ENCODE results near the gene TSPAN5.
"Not testable (repeated sequence)": the region's sequence is repeated elsewhere in the genome, so short reads cannot be mapped to it uniquely, and the experiment has no call there.

Gene TSPAN5

DNA sequence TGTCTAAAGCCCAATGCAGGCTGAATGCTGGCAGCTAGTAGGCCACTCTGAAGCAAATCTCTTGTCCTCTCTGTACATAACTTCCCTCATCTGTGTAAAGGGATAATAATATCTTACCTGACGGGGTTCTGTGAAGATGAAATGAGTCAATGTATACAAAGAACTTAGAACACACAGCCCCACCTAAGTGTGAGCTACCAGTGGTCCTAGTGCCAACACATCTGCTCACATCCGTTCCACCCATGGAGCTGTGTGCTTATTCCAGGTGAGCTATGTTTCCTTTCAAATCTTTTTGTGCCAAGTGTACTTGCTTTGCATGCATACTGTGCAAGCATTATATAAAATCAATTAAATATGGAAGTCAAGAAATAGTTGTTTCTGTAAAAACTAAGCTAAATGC lies 116.4 kb downstream of the TSPAN5 start:
- no peak for DNase-seq

DNA sequence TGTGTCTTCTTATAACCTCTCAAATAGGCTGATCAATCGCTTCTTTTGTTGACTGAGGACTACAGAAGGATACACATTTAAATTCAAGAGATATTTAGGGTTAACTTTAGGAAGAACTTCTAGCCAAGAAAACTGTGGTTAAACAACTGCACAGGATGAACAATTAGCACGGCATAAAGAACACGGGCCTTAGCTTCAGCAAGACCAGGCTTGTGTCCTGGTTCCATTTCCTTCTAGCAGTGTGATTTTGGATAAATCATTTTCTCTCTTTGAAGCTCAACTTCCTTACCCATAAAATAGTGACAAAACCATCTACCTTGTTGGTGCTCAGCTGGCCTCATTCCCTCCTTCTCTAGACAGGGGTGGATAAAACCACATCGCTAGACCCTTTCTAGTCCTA lies 117.6 kb downstream of the TSPAN5 start:
- no peak for DNase-seq

DNA sequence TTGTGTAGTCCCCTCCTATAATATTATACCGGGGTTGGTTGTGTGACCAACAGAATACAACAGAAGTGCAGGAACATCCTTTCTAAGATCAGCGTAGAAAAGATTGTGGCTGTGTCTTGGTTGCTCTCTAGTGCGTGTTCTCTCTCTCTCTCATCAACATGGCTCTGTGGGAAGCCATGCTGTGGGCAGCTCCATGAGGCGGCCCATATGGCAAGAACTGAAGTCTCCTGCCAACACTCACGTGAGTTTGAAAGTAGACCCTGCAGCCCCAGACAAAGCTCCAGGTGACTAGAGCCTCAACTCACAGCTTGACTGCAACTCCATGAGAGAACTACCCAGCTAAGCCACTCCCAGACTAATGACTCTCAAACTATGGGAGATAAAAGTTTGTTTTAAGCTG lies 118.7 kb downstream of the TSPAN5 start:
- no peak for DNase-seq

DNA sequence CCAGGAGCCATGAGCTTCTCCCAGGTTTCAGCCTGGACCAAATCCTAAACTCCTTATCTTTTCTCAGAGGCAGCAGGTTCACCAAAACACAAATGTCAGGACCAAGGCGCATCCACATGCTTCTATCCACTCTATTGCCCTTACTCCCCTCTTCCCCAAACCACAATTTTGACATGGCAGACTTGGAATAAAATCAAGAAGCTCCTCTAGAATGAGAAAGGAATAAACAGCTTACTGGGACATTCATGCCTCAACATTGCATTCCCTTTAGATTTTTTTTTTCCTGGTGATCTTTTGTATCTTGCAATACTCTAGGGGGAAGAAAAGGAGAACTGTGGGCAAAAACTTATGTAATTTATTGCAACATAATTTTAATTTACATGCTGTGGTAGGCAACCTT lies 119.1 kb downstream of the TSPAN5 start:
- DNase-seq = no peak

DNA sequence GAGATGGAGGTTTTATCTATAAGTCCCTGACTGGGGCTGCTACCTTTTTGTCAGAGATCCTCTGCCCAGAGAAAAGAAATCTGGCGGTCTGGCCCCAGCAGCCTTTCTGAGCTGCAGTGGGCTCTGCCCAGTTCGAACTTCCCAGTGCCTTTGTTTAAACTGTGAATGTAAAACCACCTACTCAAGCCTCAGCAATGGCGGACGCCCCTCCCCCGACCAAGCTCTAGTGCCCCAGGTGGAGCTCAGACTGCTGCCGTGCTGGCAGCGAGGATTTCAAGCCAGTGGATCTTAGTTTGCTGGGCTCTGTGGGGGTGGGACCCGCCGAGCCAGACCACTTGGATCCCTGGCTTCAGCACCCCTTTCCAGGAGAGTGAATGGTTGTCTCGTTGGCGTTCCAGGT lies 121.8 kb downstream of the TSPAN5 start:
- no peak for DNase-seq

DNA sequence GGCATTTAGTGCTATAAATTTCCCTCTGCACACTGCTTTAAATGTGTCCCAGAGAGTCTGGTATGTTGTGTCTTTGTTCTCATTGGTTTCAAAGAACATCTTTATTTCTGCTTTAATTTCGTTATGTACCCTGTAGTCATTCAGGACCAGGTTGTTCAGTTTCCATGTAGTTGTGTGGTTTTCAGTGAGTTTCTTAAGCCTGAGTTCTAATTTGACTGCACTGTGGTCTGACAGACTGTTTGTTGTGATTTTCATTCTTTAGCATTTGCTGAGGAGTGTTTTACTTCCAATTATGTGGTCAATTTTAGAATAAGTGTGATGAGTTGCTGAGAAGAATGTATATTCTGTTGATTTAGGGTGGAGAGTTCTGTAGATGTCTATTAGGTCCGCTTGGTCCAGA lies 124.3 kb downstream of the TSPAN5 start:
- DNase-seq = not testable (repeated sequence)

DNA sequence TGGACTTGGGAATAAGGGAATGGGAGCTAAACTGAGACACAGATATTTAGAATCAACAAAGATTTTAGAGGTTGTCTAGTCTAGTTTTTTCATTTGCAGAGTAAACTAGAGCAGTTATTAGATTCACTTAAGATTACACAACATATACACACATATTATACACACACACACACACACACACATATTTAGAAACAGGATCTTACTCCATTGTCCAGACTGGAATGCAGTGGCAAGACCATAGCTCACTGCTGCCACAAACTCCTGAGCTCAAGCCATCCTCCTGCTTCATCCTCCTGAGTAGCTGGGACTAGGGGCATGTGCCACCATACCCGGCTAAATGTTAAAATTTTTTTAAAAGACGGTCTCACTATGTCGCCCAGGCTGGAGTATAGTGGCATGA lies 127.8 kb downstream of the TSPAN5 start:
- no peak for DNase-seq

DNA sequence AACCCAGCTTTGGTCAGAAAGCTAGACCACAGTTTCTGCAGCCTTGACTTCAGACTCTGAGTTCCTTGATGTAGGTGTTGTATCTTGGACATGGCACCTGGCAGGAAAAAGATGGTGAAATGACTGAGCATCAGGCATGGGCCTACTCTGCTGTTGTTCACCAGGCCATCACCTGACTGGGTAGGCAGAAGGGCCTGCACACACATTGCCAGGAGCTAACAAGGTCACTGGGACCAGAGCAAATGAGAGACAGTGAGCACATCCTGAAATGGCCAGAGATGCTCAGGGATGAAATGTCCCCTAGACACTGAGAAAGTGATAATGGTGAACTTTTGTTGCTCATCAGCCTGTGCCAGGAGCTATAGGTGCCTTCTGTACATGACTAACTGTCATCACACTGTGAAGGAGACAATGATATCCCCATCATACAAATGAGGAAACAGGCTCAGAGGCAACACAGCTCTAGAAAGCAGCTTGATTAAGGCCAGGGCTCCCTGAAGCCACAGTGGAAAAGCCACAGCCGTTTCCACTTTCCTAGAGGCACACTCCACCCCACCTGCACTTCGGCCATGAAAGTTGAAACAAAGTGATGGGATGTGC lies 128.3 kb downstream of the TSPAN5 start:
- no peak for DNase-seq

DNA sequence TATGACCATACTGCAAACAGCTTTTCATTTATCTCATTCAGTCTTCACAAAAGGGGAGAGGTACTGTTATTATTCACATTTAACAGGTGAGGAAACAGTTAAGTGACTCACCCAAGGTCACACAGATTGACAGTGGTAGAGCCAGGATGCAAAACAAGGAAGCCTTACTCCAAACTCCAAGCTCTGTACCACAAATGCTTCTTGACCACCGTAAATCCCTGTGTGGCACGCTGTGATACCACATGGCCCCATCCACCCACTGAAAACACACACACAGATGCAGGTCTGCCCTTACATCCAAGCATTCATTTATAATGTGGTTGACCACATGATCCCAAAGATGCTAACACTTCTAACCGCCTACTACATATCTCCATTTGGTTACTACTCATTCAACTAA lies 129.5 kb downstream of the TSPAN5 start:
- no peak for DNase-seq

DNA sequence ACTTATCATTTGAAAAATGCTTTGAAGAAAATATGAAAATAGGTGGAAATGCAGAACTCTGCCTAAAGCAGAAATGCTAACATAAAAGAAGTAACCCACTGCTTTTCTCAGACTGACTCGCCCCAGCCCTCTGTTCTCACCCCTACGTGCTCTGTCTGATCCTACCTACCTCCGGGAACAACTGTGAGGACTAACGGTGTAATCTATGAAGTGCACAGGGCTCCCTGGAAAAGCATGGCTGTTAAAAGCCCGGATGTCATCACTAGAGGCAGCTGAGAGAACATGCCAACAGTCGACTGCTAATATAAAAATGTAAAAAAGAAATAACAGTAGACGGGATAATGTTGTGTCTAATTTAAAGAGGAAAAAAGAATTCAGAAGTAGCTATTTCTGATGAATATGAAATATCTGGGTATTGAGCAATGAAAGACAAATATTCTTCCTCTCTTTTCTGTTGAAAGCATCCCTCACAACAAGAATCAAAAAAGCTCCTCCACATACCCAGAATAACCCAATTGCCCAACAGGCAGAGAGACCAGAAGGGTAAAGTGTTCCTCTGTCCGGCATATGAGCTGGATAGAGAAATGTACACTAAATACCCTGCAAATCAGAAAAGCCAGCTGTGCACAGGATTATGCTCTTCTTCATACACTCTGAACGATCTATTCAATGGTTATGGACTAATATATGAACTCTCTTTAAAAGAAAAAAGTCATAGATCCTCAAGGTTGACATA lies 130.7 kb downstream of the TSPAN5 start:
- no peak for DNase-seq

DNA sequence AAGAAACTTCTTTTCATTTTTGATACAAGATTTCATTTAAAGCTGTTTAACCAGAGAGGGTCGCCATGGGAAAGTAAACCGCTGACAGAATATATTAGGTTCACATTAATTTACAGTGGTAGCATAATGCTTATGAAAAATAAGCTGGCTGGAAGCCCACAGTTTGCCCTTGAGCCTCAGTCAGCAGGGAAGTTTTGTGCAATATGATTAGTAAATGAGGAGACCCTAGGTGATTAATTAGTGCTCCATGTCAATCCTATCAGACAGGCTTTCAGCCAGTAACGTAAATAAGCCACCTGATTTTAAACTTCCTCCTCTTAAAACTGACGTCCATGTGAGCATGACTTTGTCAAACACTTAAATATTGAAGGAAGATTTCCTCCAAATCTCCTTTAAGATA lies 134.2 kb downstream of the TSPAN5 start:
- DNase-seq = no peak

DNA sequence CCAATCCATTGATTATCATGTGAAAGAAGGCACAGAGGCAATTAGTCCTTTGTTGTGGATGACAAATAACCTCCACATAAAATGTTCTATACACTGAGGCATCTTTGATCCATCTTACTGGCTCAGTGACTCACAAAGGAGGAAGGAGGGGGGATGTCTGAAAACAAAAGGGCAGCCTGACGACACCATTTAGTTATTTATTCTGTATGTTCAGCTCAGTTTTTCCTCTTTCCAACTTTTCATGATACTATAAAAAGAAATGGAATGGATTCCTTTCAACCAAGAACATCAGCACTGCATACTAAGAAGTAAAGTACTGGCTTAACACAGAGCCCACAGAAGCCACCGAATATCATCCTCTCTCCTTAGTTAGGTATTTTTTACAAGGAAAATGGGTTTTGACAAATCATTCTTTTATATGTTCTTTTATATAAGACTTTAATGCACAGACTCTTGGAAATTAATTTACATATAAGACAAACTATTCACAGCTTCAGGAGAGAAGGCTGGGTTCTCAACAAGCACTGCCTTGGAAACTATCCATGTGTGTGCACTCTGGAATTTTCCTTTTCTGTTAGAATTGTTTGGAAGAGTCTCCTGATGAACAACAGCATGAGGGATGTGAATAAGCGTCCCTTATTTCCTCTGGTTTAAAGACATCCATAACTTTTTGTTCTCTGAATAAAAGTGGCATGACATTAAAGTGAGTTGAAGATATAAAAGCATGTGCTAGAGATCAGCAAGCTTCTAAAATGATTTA lies 135.6 kb downstream of the TSPAN5 start:
- DNase-seq = peak; percentile 32

DNA sequence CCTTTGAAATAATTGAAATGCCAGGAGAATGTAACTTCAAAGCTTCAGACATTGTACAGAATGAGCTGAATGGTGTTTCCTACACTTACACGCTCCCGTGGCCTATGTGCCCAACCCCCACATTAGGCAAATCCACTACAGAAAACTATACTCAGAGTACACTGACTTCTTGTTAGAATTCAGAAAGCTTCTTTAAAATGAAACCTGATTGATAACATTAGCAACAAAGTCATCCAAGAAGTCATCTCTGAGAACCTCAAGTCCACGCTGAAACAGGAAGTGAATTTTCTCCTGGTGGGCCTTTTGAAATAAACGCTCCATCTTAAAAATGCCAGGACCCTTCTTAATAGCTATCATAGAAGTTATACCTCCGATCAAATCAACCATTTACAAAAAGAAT lies 136.3 kb downstream of the TSPAN5 start:
- DNase-seq = peak; percentile 10

DNA sequence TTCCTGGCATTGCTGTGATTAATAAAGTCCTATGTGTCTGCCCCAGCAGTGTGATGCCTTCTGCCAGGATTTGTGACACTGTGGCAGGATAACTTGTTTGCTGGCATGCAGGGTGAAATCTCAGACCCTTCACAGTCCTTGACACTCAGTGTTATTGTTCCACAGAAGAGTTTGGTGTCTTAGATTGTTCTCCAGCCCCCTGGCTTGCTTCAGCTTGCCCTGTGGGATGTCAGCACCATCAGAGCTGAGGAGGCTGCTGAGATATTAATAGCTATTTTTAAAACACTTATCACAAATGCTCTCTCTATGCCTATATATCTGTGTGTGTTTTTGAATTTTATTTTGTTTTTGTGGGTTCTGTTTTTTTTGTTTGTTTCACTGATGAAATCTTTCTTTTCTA lies 136.9 kb downstream of the TSPAN5 start:
- no peak for DNase-seq

DNA sequence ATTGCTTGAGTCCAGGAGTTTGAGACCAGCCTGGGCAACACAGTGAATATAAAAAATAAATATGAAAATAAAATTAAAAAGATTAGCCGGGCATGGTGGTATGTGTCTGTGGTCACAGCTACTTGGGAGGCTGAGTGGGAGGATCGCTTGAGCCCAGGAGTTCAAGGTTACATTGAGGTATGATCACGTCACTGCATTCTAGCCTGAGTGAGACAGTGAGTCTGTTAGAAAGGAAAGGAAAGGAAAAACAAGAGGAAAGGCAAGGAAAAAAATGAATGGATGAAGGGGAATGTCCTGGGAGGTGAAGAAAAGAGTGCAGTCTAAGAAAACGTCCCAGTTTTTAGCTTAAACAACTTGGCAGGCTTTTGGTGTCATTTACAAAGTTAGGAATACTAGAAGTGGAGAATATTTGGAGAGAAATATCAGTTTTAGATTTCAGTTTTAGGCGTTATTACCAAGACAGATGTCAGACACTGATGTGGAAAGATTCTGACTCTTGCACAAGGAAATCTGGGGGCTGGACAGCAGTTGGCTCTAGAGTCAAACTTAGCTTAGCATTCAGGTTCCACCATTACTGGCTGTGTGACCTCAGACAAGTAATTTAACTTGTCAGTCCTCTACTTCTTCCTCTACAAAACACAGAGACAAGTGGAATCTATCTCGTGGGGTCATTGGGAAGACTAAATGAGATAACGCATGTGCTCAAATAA lies 139.0 kb downstream of the TSPAN5 start:
- DNase-seq = peak; percentile 39

DNA sequence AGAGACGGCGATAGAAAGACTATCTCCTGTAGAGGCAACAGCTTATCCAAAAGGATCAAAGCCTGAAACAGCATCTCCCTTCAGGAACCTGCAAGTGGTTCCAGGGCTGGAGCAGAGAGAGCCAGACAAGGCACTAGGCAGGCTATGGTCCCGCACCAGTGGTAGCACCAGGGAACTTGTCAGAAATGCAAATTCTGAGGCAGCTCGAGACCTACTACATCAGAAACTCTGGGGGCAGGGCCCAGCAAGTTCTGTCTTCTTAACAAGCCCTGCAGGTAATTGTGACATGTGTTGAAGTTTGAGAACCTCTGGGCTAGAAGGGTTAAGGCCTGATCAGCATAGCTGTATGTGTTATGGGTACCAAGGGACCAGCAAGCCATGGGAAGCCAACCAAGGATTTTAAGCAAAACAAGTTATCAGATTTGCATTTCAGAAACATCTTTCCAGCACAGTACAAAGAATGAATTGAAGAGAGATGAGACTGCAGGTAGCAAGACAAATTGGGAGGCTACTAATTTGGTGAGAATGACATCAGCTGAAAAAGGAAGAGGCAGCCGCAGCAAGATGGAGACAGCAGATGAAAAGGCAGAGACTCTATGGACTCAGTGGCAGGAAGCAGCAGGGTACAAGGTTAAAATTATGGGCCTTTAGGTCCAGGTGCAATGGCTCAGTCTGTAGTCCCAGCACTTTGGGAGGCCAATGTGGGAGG lies 139.7 kb downstream of the TSPAN5 start:
- peak; percentile 27 for DNase-seq

DNA sequence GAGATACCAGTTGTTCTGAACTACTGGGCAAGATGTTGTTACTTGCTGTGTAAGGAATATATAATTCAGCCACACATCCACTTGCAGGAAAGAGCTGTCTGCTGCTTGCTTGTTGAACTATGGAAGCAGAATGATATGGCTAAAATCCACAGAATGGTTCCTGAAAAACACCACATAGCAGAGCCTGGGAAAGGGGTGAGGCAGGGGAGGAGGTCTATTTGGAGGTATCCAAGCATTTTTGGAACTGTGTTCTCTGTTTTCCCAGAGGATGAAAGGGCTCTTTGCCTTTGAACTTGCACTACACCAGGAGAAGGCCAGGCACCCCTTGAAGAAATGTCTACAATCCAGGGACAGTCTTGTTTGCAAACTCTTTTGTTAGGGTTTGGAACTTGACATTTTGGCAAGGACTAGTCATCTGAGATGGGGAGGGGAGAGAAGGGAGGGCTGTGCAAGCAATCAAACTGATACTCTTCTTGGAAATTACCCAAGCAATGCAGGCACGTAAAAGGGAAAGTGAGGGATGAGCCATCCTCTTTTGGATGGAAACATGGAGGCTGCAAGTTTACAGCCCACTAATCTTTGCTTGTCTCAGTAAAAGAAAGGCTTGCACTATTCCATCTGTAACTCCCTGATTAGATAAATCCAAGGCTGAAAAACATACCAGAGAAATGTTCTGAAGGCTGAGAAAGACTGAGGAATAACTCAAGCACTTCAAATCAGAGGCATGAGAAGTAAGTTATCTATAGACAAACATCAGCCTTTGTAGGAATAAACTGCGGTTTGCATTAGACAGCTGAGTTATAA lies 141.0 kb downstream of the TSPAN5 start:
- peak; percentile 36 for DNase-seq

DNA sequence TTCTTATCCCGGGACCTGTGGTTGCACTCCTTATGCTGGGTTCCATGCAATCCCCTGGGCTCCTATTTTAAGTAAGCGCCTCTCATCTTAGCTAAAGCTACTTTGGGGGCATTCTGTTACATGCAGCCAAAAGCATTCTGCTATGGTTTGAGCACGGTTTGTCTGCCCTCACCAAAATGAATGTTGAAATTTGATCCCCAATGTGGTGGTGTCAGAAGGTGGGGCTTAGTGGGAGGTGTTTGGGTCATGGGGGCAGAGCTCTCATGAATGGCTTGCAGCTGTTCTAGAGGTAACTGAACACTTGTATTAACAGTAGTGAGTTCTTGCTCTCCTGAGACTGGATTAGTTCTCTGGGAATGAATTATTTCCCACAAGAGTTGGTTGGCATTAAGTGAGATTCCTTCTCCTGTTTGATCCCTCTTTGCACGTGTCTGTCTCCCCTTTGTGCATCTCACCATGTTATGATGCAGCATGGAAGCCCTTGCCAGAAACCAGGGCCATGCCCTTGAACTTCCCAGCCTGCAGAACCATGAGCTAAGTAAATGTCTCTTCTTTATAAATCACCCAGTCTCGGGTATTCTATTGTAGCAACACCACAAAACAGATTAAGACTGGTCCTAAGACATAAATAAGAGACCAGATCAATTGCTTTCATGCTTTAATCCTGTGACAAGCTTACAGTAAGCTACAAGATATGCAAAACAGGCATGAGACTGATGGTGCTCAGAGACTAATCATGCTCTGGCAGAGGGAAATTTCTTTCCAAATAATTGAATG lies 141.8 kb downstream of the TSPAN5 start:
- peak; percentile 40 for DNase-seq

DNA sequence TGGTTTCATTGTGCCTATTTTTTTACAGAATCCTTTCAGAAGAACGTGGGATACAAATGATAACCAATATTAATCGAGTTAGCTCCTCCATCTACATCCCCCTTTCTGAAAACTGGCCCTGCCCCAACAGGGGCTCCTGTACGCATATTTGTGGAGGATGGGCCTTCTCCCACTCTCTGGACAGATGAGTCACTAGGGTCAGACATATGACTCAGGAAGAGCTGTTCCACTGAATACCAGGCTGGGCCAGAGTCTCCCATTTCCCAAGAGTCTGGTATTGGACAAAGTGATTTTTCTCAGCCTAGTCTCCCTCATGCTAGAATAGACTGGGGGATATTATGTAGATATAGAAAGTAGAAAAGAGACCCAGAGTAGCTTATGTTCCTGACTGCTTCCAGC lies 142.4 kb downstream of the TSPAN5 start:
- DNase-seq = peak; percentile 34

DNA sequence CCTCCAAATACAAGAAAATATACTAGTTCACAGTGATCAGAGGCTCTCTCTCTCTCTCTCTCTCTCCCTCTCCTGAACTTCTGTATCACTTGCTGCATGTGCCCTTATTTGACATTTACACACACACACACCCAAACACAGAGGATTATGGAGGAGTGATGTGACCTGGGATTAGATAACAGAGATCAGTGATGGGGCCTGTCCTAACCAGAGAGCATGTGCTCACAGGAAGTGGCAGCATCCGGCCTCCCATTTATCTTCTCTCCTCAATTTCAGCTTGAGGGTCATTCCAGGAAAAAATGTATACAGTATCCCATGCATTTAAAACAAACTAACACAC lies 143.0 kb downstream of the TSPAN5 start:
- DNase-seq = no peak

DNA sequence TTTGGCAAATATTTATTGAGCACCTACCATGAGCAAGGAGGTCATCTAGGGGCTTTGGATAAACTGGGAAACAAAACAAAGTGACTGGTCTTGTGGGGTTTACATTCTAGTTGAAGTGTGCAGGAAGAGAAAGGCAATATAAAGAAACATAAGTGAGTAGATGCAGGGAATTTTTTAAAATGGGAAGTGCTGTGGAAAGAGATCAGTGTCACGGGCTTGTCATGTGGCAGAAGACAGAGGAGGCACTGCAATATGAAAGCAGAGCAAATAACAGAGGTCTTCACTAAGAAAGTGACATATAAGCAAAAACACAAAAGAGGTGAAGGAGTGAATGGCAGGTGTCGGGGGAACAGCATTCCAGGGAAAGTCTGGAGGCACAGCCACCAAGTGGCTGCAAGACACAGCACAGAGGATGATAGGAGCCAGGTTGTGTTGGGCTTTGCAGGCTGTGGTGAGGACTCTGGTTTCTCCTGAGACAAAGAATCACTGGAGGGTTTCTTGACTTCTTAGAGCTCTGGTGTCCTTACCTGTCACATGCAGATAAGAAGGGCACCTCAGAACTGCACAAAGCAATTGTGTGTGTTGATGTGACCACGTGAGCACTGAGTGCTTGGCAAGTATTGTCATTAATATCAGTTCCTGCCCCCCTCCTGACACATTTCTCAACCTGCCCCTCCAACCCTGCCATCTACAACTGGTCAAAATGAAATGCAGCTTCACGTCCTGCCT lies 143.5 kb downstream of the TSPAN5 start:
- no peak for DNase-seq
